22Rv1 (cell line): ENCODE data around the gene AXIN1.

Experiments
- ZFX ChIP-seq: fragments of 450-650 bp; IDR thresholded peaks from 2 replicates; pipeline ENCODE4 v1.6.1; 2017; ENCODE audit warnings: antibody characterized with exemption, borderline replicate concordance
- TF ChIP-seq, protein P1 (sequence below): fragments of 450-650 bp; IDR thresholded peaks from 2 replicates; pipeline ENCODE4 v1.5.1; 2017; ENCODE audit warnings: mild to moderate bottlenecking

DNA sequence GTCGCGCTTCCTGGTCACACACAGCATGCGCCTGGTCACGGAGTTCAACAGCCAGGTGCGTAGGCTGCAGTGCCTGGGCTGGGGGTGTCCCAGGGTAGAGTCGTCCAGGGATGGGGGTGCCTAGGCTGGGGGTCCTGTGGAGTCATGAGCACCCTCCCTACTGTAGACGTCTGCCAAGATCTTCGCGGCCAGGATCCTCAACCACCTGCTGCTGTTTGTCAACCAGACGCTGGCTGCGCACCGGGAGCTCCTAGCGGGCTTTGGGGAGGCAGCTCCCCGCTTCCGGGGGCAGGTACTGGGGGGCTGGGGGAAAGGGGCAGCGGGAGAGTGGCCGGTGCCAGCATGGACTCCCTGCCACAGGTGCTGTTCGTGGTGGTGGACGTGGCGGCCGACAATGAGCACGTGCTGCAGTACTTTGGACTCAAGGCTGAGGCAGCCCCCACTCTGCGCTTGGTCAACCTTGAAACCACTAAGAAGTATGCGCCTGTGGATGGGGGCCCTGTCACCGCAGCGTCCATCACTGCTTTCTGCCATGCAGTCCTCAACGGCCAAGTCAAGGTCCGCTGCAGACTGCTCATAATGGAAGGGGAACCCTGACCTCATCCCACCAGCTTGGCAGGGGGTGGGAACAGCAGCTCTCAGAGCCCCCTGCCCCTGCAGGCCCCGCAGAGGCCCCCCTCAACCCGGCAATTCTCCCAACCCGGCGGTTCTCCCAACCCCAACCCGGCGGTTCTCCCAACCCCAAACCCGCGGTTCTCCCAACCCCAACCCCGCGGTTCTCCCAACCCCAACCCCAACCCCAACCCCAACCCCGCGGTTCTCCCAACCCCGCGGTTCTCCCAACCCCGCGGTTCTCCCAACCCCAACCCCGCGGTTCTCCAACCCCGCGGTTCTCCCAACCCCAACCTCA is 67.1 kb downstream of the AXIN1 start:
- TF ChIP-seq, protein P1, sequence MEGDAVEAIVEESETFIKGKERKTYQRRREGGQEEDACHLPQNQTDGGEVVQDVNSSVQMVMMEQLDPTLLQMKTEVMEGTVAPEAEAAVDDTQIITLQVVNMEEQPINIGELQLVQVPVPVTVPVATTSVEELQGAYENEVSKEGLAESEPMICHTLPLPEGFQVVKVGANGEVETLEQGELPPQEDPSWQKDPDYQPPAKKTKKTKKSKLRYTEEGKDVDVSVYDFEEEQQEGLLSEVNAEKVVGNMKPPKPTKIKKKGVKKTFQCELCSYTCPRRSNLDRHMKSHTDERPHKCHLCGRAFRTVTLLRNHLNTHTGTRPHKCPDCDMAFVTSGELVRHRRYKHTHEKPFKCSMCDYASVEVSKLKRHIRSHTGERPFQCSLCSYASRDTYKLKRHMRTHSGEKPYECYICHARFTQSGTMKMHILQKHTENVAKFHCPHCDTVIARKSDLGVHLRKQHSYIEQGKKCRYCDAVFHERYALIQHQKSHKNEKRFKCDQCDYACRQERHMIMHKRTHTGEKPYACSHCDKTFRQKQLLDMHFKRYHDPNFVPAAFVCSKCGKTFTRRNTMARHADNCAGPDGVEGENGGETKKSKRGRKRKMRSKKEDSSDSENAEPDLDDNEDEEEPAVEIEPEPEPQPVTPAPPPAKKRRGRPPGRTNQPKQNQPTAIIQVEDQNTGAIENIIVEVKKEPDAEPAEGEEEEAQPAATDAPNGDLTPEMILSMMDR: no peak
- TF ChIP-seq ZFX: no peak
